Measurements from ENCODE around the gene CD59. TPM values are rescaled to one million over a fixed set of nuclear protein-coding genes. Genes with fewer than 3 reads are reported as not detected.
A peak's percentile ranks its signal among the peaks of the same experiment; 100 is the strongest.

CD59 gene
- total RNA-seq, 4 donors from 2014 or later = 252 to 647 (median 432) TPM

DNA sequence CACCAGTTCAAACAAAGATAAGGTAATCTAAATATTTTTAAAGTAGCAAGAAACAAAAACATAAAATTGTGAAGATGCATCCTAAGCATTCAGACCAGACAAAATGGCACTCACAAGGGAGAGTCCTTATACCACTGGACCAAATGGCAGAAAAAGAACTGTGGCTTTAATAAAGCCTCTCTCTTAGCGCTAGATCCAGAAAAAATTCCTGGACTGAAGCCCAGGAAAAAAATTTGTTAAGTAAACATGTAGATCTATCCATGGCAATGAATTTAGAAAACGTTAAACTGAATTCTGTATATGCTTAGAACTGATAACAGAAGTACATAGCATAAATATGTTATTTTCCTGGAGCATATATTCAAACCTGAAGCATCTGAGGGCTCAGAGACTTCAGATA is 11.8 kb upstream of the CD59 start:
- H3K4me1 ChIP-seq = peaks cover 0 to 31% (median 4%) of the 10 kb centered on the region in 3 donors
- H3K9me3 ChIP-seq = no peaks in the 10 kb centered on the region
- H3K36me3 ChIP-seq = peaks cover 0 to 67% of the 10 kb centered on the region in 2 donors
- no peak for ATAC-seq
- H3K4me3 ChIP-seq = no peak overlapping the region
- no peaks in the 10 kb centered on the region for H3K27me3 ChIP-seq
- WGBS, 2 donors (ENCODE audit: low coverage in 1 of 2) = 3 to 18% methylated on average over 2 of the region's 2 CpGs
- peak overlapping the region in 2 of 4 donors; percentile 2 to 35 for H3K27ac ChIP-seq
- no peak for TF ChIP-seq POLR2A (IDR thresholded peaks at IDR 0.05)
- no peak for TF ChIP-seq EP300 (IDR thresholded peaks at IDR 0.05)
- TF ChIP-seq, protein P1, sequence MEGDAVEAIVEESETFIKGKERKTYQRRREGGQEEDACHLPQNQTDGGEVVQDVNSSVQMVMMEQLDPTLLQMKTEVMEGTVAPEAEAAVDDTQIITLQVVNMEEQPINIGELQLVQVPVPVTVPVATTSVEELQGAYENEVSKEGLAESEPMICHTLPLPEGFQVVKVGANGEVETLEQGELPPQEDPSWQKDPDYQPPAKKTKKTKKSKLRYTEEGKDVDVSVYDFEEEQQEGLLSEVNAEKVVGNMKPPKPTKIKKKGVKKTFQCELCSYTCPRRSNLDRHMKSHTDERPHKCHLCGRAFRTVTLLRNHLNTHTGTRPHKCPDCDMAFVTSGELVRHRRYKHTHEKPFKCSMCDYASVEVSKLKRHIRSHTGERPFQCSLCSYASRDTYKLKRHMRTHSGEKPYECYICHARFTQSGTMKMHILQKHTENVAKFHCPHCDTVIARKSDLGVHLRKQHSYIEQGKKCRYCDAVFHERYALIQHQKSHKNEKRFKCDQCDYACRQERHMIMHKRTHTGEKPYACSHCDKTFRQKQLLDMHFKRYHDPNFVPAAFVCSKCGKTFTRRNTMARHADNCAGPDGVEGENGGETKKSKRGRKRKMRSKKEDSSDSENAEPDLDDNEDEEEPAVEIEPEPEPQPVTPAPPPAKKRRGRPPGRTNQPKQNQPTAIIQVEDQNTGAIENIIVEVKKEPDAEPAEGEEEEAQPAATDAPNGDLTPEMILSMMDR (IDR thresholded peaks at IDR 0.05) = no peak
- no peak for TF ChIP-seq POLR2AphosphoS5 (IDR thresholded peaks at IDR 0.05)

DNA sequence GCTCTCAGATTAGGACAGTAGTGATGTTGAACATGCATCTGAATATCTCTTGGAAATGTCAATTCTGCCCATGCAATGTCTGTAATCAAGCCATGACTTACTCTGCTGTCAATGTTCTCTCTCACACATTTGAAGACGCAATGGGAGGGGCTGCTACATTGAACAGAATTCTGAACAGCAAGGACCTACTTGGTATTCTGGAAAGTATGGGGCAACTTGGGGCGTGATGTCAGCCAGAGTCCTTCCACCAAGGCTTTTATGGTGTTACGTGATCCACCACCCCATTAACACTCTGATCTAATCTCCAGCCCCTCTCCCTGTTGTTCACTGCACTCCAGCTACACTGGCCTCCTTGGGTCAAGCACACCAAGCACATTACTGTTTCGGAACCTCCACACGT is 7.1 kb upstream of the CD59 start:
- no peak overlapping the region for H3K4me3 ChIP-seq
- peaks cover 0 to 39% of the 10 kb centered on the region in 2 donors for H3K36me3 ChIP-seq
- no peak for TF ChIP-seq EP300 (IDR thresholded peaks at IDR 0.05)
- TF ChIP-seq POLR2A (IDR thresholded peaks at IDR 0.05) = no peak
- TF ChIP-seq POLR2AphosphoS5 (IDR thresholded peaks at IDR 0.05) = no peak
- TF ChIP-seq, protein P1 (IDR thresholded peaks at IDR 0.05) = no peak
- H3K27me3 ChIP-seq = no peaks in the 10 kb centered on the region
- H3K4me1 ChIP-seq = peaks cover 0 to 23% (median 4%) of the 10 kb centered on the region in 3 donors
- H3K27ac ChIP-seq = no peak overlapping the region
- WGBS, 2 donors (ENCODE audit: low coverage in 1 of 2) = 40 to 73% methylated on average over 1 to 5 of the region's 5 CpGs
- no peak for ATAC-seq
- no peaks in the 10 kb centered on the region for H3K9me3 ChIP-seq

DNA sequence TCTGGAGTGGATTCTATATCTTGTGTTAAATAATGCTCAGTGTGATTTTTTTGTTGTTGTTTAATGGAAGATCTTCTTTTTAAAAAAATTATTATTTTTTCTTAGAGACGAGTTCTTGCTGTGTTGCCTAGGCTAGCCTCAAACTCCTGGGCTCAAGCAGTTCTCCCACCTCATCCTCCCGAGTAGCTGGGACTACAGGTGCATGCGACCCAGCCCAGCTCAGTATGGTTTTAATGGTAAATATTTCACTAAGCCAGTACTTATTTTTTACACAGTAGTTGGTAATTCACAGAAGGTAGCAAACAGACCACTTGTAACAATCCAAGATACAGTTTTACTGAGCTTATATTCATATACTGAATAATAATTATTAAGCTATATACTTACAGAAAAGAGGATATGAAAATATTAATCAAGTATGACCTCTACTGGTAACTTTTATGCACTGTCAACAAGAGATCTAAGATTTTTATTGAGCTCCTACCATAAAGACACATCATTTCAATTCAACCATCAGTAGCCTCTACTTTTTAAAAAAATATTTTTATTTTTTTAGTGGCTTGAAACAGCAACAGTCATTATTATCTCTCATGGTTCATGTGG is 6.1 kb upstream of the CD59 start:
- Histone ChIP-seq H3K4me1 (peaks cover 0 to 17% (median 0%) of the 10 kb centered on the region in 3 donors), H3K4me3 (no peak overlapping the region), H3K36me3 (peaks cover 0 to 38% of the 10 kb centered on the region in 2 donors), H3K27ac (no peak overlapping the region), H3K27me3 (no peaks in the 10 kb centered on the region), H3K9me3 (no peaks in the 10 kb centered on the region)
- 58 to 81% methylated on average over 2 to 3 of the region's 3 CpGs for WGBS, 2 donors (ENCODE audit: low coverage in 1 of 2)
- no peak for ATAC-seq
- no peak for TF ChIP-seq POLR2AphosphoS5 (IDR thresholded peaks at IDR 0.05)
- TF ChIP-seq, protein P1 (IDR thresholded peaks at IDR 0.05) = peak in 3 of 4 experiments; percentile 34 to 58 (median 40)

DNA sequence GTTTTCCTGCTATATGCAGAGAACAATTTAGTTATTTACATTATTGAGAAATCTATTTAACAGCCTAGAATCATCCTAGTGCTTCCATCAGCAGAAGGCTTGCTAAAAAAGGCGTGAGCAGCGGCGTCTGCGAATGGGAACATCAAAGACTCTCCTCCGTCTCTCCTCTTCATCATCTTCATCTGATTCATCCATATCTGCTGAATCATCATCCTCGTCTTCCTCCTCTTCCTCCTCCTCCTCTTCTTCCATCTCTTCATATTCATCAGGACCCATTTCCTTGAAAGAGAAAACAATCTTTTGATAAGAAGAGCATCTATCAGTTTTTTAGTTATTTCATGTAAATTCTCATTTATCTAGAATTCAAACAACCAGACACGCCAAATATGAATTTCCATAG is 5.6 kb upstream of the CD59 start:
- H3K27ac ChIP-seq = no peak overlapping the region
- ATAC-seq = no peak
- peaks cover 0 to 34% of the 10 kb centered on the region in 2 donors for H3K36me3 ChIP-seq
- H3K27me3 ChIP-seq = no peaks in the 10 kb centered on the region
- WGBS, 2 donors (ENCODE audit: low coverage in 1 of 2) = 81 to 84% methylated on average over 7 of the region's 7 CpGs
- TF ChIP-seq POLR2A (IDR thresholded peaks at IDR 0.05) (no peak), EP300 (IDR thresholded peaks at IDR 0.05) (no peak), POLR2AphosphoS5 (IDR thresholded peaks at IDR 0.05) (no peak)
- TF ChIP-seq, protein P1 (IDR thresholded peaks at IDR 0.05) = no peak
- H3K9me3 ChIP-seq = no peaks in the 10 kb centered on the region
- peaks cover 0 to 17% (median 0%) of the 10 kb centered on the region in 3 donors for H3K4me1 ChIP-seq
- no peak overlapping the region for H3K4me3 ChIP-seq

DNA sequence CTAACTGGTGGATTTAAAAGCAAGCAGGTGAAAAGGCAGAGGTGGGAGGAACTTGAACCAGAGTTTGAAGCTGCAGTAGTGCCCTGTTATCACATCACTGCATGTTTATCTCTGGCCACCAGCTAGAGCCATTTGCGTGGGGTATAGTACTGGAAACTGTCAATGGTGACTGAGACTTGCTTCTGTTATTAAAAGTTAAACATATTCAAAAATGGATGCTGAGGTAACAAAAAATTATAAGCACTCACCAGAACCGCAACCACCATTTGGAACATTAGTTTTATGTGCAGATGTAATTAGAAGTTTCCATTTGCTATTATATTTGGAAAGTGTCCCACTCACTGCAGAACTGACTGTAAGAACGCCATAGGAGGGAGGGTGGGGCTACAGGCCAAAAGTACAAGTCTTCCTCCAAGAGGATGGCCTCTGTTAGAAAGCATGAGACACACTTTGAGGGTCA is 1.2 kb upstream of the CD59 start:
- H3K9me3 ChIP-seq = no peaks in the 10 kb centered on the region
- H3K4me3 ChIP-seq = no peak overlapping the region
- ATAC-seq = no peak
- peak overlapping the region in 3 of 4 donors; percentile 90 to 93 (median 92) for H3K27ac ChIP-seq
- no peaks in the 10 kb centered on the region for H3K27me3 ChIP-seq
- TF ChIP-seq, protein P1 (IDR thresholded peaks at IDR 0.05) = no peak
- TF ChIP-seq EP300 (IDR thresholded peaks at IDR 0.05) (no peak), POLR2A (IDR thresholded peaks at IDR 0.05) (no peak), POLR2AphosphoS5 (IDR thresholded peaks at IDR 0.05) (no peak)
- peaks cover 0 to 40% (median 4%) of the 10 kb centered on the region in 3 donors for H3K4me1 ChIP-seq
- peaks cover 0 to 18% of the 10 kb centered on the region in 2 donors for H3K36me3 ChIP-seq
- WGBS, 2 donors (ENCODE audit: low coverage in 1 of 2) = 42 to 78% methylated on average over 1 to 3 of the region's 3 CpGs
